ENCODE data around the gene NT5DC4. TPM values are rescaled to one million over a fixed set of nuclear protein-coding genes. Genes with fewer than 3 reads are reported as not detected.

The NT5DC4 gene
- total and polyA plus RNA-seq, 2 of the 4 experiments (the other 2 are of a cell fraction): not detected

GRCh38 chr2:112725545-112726457 lies 5.0 kb downstream of the NT5DC4 start:
- no peak overlapping the region; the same call in 1 of the 2 replicates for H4K5ac ChIP-seq (ENCODE audit: low read depth, low read length)
- POLR2A ChIA-PET (ENCODE audit: unreplicated experiment): interaction anchor here (0.6 kb wide), 1 partner anchor 33 kb away, joined by 3 read pairs; no protein-coding TSS in a partner anchor
- H3K79me1 ChIP-seq (ENCODE audit: low read depth in 1 of 2, low read length in 2 of 2): no peaks in the 10 kb centered on the region
- H4K8ac ChIP-seq (ENCODE audit: low read depth in 2 of 2, low read length in 2 of 2): peak overlapping the region in 1 of 2 experiments; percentile 95; a peak in 3 of 4 replicates
- H3K4me2 ChIP-seq (ENCODE audit: low read depth, low read length): no peak overlapping the region
- H3K56ac ChIP-seq (ENCODE audit: extremely low read depth, insufficient read depth, low read length): no peak overlapping the region
- H3K18ac ChIP-seq (ENCODE audit: low read depth, low read length): no peak overlapping the region
- TF ChIP-seq MAZ (IDR thresholded peaks at IDR 0.05; ENCODE audit: borderline replicate concordance, low read depth, low read length): no peak
- TF ChIP-seq USF2 (IDR thresholded peaks at IDR 0.05; ENCODE audit: low read depth, low read length): peak; percentile 19; the same call in 1 of the 2 replicates
- TF ChIP-seq RFX5 (IDR thresholded peaks at IDR 0.05; ENCODE audit: low read depth, low read length): no peak
- H4K91ac ChIP-seq (ENCODE audit: insufficient read depth, low read depth, low read length): peak overlapping the region; percentile 62; the same call in 1 of the 2 replicates
- H3K14ac ChIP-seq (replicated peaks; ENCODE audit: low read depth, low read length): no peak overlapping the region
- no peak overlapping the region for H3K9ac ChIP-seq (ENCODE audit: low read depth, low read length)
- no peak overlapping the region for H2BK5ac ChIP-seq (ENCODE audit: low read depth, low read length, poor library complexity, severe bottlenecking)
- H3K27me3 ChIP-seq (ENCODE audit: control insufficient read depth, insufficient read depth, low read length): no peaks in the 10 kb centered on the region
- in situ Hi-C loops (cut with MboI; ENCODE audit: low sequenced_read_pairs) (loop anchor here (5.0 kb wide), 1 partner anchor 124 kb away; no protein-coding TSS in a partner anchor), intact Hi-C loops (cut with micrococcal nuclease) (loop anchor here (1.0 to 5.0 kb wide), 4 partner anchors 100 to 244 kb away; partner anchors contain the start of gene CHCHD5), dilution Hi-C loops (cut with HindIII; ENCODE audit: low sequenced_read_pairs, unreplicated experiment) (no loop called here)
- no peak overlapping the region for H2BK20ac ChIP-seq (ENCODE audit: low read depth, low read length)
- no peak for ATAC-seq (ENCODE audit: low read depth)
- H3K36me3 ChIP-seq (ENCODE audit: control insufficient read depth, insufficient read depth, low read length): no peaks in the 10 kb centered on the region
- no peak overlapping the region for H3K27ac ChIP-seq (ENCODE audit: insufficient read depth, low read length)
- H3K9me1 ChIP-seq (ENCODE audit: insufficient read depth, low read length): no peaks in the 10 kb centered on the region
- H2AK9ac ChIP-seq (replicated peaks; ENCODE audit: low read depth, low read length, poor library complexity): peak overlapping the region; percentile 97
- H3K4me3 ChIP-seq (ENCODE audit: insufficient read depth, low read depth, low read length): no peak overlapping the region
- H2BK120ac ChIP-seq (ENCODE audit: low read depth, low read length): peak overlapping the region; percentile 40
- H3K9me3 ChIP-seq (ENCODE audit: control insufficient read depth, insufficient read depth, low read length): no peaks in the 10 kb centered on the region
- peak overlapping the region; percentile 35; the same call in 1 of the 2 replicates for H3K4ac ChIP-seq (ENCODE audit: low read depth, low read length)
- H2BK15ac ChIP-seq (ENCODE audit: low read depth, low read length): no peak overlapping the region
- BruUV-seq (replicated peaks): no TSS peak
- H3K23ac ChIP-seq (ENCODE audit: low read depth, low read length): no peak overlapping the region
- H3K4me1 ChIP-seq (ENCODE audit: control insufficient read depth, insufficient read depth, low read length): peaks cover 1% of the 10 kb centered on the region; the same call in 1 of the 2 replicates
- H2AK5ac ChIP-seq (ENCODE audit: low read depth, low read length): peak overlapping the region; percentile 93
- H2AFZ ChIP-seq (replicated peaks; ENCODE audit: low read length, poor library complexity): peak overlapping the region; percentile 97
- no peak for DNase-seq
- WGBS, 2 experiments (ENCODE audit: extremely low coverage in 2 of 2, insufficient read length in 1 of 2): 83% methylated on average over 3 of the region's 15 CpGs; no CpG with 5 or more reads in 1 of the 2 experiments
- H4K20me1 ChIP-seq (ENCODE audit: insufficient read depth, low read length): no peaks in the 10 kb centered on the region
- CTCF ChIA-PET: interaction anchor here (0.6 to 2.9 kb wide), 19 partner anchors 12 to 216 kb away, joined by 3 to 21 read pairs (median 3); no protein-coding TSS in a partner anchor

Measured in IMR-90 (cell line).